IMR-90 (cell line): ENCODE data around the gene TTC39B. TPM values are rescaled to one million over a fixed set of nuclear protein-coding genes. Genes with fewer than 3 reads are reported as not detected.

ENCODE experiments used
- ATAC-seq: fragments of 200-7000 bp; cut with Tn5 transposase; 2 replicates; pipeline ENCODE4 v1.9.1; 2020; ENCODE audit warnings: low read depth, mild to moderate bottlenecking, moderate library complexity
- BruUV-seq: library from RNA; stranded (reverse); fragments of 400-500 nt; replicated peaks from 2 replicates; lab custom pipeline; 2021; lab: Mats Ljungman, UMichigan
- CTCF ChIA-PET: fragments of 300-600 bp; formaldehyde crosslinking; extraction: SDS; loops from one replicate; lab custom pipeline; 2021; ENCODE audit warnings: antibody characterized with exemption; lab: Yijun Ruan, JAX
- POLR2A ChIA-PET: fragments of 300-600 bp; sonication (Branson Sonifier 250); formaldehyde crosslinking; loops from one replicate; lab custom pipeline; 2022; ENCODE audit warnings: antibody characterized with exemption; ENCODE audit not compliant: unreplicated experiment; lab: Charles Lee
- DNase-seq: peaks from one replicate; pipeline ENCODE4 v3.0.0; 2013
- H2AFZ ChIP-seq: replicated peaks from 2 replicates; pipeline ENCODE3; 2013; ENCODE audit warnings: low read length, mild to moderate bottlenecking; ENCODE audit not compliant: poor library complexity
- H2AK5ac ChIP-seq: 2 replicates; pipeline ENCODE4 v1.6.1; 2013; ENCODE audit warnings: low read depth, low read length, inconsistent platforms
- H2AK9ac ChIP-seq: replicated peaks from 2 replicates; pipeline ENCODE3; 2013; ENCODE audit warnings: mild to moderate bottlenecking, low read depth, low read length, moderate library complexity; ENCODE audit not compliant: poor library complexity
- H2BK120ac ChIP-seq: 2 replicates; pipeline ENCODE4 v1.6.1; 2013; ENCODE audit warnings: low read depth, low read length, inconsistent platforms
- H2BK15ac ChIP-seq: 3 replicates; pipeline ENCODE4 v1.6.1; 2013; ENCODE audit warnings: low read depth, low read length, inconsistent platforms
- H2BK20ac ChIP-seq: 2 replicates; pipeline ENCODE4 v1.6.1; 2013; ENCODE audit warnings: low read depth, mild to moderate bottlenecking, inconsistent platforms, low read length, moderate library complexity
- H2BK5ac ChIP-seq: 2 replicates; pipeline ENCODE4 v1.6.1; 2013; ENCODE audit warnings: mild to moderate bottlenecking, low read depth, low read length, inconsistent platforms; ENCODE audit not compliant: poor library complexity, severe bottlenecking
- H3K14ac ChIP-seq: replicated peaks from 2 replicates; pipeline ENCODE4 v1.6.1; 2013; ENCODE audit warnings: low read depth, low read length, inconsistent platforms
- H3K18ac ChIP-seq: 2 replicates; pipeline ENCODE4 v1.6.1; 2013; ENCODE audit warnings: low read depth, low read length, control low read depth
- H3K23ac ChIP-seq: 2 replicates; pipeline ENCODE4 v1.6.1; 2013; ENCODE audit warnings: low read depth, low read length, inconsistent platforms
- H3K27ac ChIP-seq: 2 replicates; pipeline ENCODE4 v1.5.1; 2013; ENCODE audit warnings: mild to moderate bottlenecking, control low read depth, low read length; ENCODE audit not compliant: insufficient read depth
- H3K27me3 ChIP-seq: 2 replicates; pipeline ENCODE4 v1.6.1; 2013; ENCODE audit warnings: low read length; ENCODE audit not compliant: control insufficient read depth, insufficient read depth
- H3K36me3 ChIP-seq: 2 replicates; pipeline ENCODE4 v1.6.1; 2013; ENCODE audit warnings: low read length, mixed read lengths; ENCODE audit not compliant: control insufficient read depth, insufficient read depth
- H3K4ac ChIP-seq: 2 replicates; pipeline ENCODE4 v1.6.1; 2013; ENCODE audit warnings: low read depth, low read length, inconsistent platforms
- H3K4me1 ChIP-seq: 2 replicates; pipeline ENCODE4 v1.6.1; 2013; ENCODE audit warnings: low read length, mixed read lengths; ENCODE audit not compliant: control insufficient read depth, insufficient read depth
- H3K4me2 ChIP-seq: 2 replicates; pipeline ENCODE4 v1.6.1; 2013; ENCODE audit warnings: low read depth, mild to moderate bottlenecking, control low read depth, low read length, moderate library complexity
- H3K4me3 ChIP-seq: 2 replicates; pipeline ENCODE4 v1.5.1; 2013; ENCODE audit warnings: low read depth, mild to moderate bottlenecking, control low read depth, low read length, moderate library complexity; ENCODE audit not compliant: insufficient read depth
- H3K56ac ChIP-seq: 2 replicates; pipeline ENCODE4 v1.6.1; 2013; ENCODE audit warnings: low read length, inconsistent platforms; ENCODE audit not compliant: insufficient read depth; ENCODE audit errors: extremely low read depth
- H3K79me1 ChIP-seq, 2 experiments: 2 replicates each; pipeline ENCODE4 v1.6.1; 2013; ENCODE audit warnings: low read length in 2 of 2, inconsistent platforms in 1 of 2, low read depth in 1 of 2
- H3K9ac ChIP-seq: 2 replicates; pipeline ENCODE4 v1.6.1; 2013; ENCODE audit warnings: low read depth, low read length, control low read depth
- H3K9me1 ChIP-seq: 2 replicates; pipeline ENCODE4 v1.6.1; 2013; ENCODE audit warnings: low read length, inconsistent platforms; ENCODE audit not compliant: insufficient read depth
- H3K9me3 ChIP-seq: 2 replicates; pipeline ENCODE4 v1.6.1; 2013; ENCODE audit warnings: low read length; ENCODE audit not compliant: control insufficient read depth, insufficient read depth
- H4K20me1 ChIP-seq: 2 replicates; pipeline ENCODE4 v1.6.1; 2013; ENCODE audit warnings: low read length, inconsistent platforms; ENCODE audit not compliant: insufficient read depth
- H4K5ac ChIP-seq: 2 replicates; pipeline ENCODE4 v1.6.1; 2013; ENCODE audit warnings: mild to moderate bottlenecking, low read depth, low read length, control low read depth
- H4K8ac ChIP-seq, 2 experiments: 2 replicates each; pipeline ENCODE4 v1.6.1; 2013; ENCODE audit warnings: low read depth in 2 of 2, low read length in 2 of 2, control low read depth in 1 of 2, inconsistent platforms in 1 of 2
- H4K91ac ChIP-seq: 2 replicates; pipeline ENCODE4 v1.6.1; 2013; ENCODE audit warnings: low read depth, low read length, inconsistent platforms; ENCODE audit not compliant: insufficient read depth
- BHLHE40 ChIP-seq: fragments of 150-350 bp; IDR thresholded peaks from 2 replicates; pipeline ENCODE4 v1.6.1; 2016; ENCODE audit warnings: mild to moderate bottlenecking, low read depth, low read length
- CEBPB ChIP-seq: IDR thresholded peaks from 2 replicates; pipeline ENCODE4 v1.6.1; 2012; ENCODE audit warnings: low read depth, low read length, improper control_type of control experiment
- CHD1 ChIP-seq: IDR thresholded peaks from 2 replicates; pipeline ENCODE4 v1.6.1; 2012; ENCODE audit warnings: low read depth, low read length, improper control_type of control experiment
- FOS ChIP-seq: fragments of 150-350 bp; IDR thresholded peaks from 2 replicates; pipeline ENCODE4 v1.6.1; 2016; ENCODE audit warnings: low read depth, low read length
- MAFK ChIP-seq: IDR thresholded peaks from 2 replicates; pipeline ENCODE4 v1.6.1; 2012; ENCODE audit warnings: low read depth, low read length, improper control_type of control experiment
- MAZ ChIP-seq: IDR thresholded peaks from 2 replicates; pipeline ENCODE4 v1.6.1; 2012; ENCODE audit warnings: low read depth, mild to moderate bottlenecking, low read length, improper control_type of control experiment, moderate library complexity, borderline replicate concordance
- MXI1 ChIP-seq: IDR thresholded peaks from 2 replicates; pipeline ENCODE4 v1.6.1; 2012; ENCODE audit warnings: low read depth, mild to moderate bottlenecking, low read length, moderate library complexity, borderline replicate concordance
- NFE2L2 ChIP-seq: fragments of 150-350 bp; IDR thresholded peaks from 2 replicates; pipeline ENCODE4 v1.6.1; 2016; ENCODE audit warnings: low read depth, mild to moderate bottlenecking, low read length
- POLR2A ChIP-seq: IDR thresholded peaks from 2 replicates; pipeline ENCODE4 v1.6.1; 2012; ENCODE audit warnings: mild to moderate bottlenecking, low read depth, low read length
- RAD21 ChIP-seq: IDR thresholded peaks from 2 replicates; pipeline ENCODE4 v1.6.1; 2012; ENCODE audit warnings: low read length, improper control_type of control experiment
- RCOR1 ChIP-seq: IDR thresholded peaks from 2 replicates; pipeline ENCODE4 v1.6.1; 2012; ENCODE audit warnings: mild to moderate bottlenecking, low read length, improper control_type of control experiment; ENCODE audit not compliant: insufficient replicate concordance
- RFX5 ChIP-seq: IDR thresholded peaks from 2 replicates; pipeline ENCODE4 v1.8.0; 2012; ENCODE audit warnings: low read depth, mild to moderate bottlenecking, low read length, moderate library complexity
- SMC3 ChIP-seq: fragments of 150-350 bp; IDR thresholded peaks from 2 replicates; pipeline ENCODE4 v1.6.1; 2016; ENCODE audit warnings: low read depth, mild to moderate bottlenecking, antibody characterized with exemption, low read length, moderate library complexity
- WGBS, 2 experiments: methylation state at CpG; one replicate each; pipeline versions ENCODE4 v1.1.5 to v1.1.7; 2013; ENCODE audit warnings: missing lambda C conversion rate in 2 of 2; ENCODE audit not compliant: insufficient read length in 1 of 2; ENCODE audit errors: extremely low coverage in 2 of 2; 5-methylcytosine and 5-hydroxymethylcytosine counted together
- dilution Hi-C: fragments of 300-500 bp; cut with HindIII; formaldehyde crosslinking; loops from one replicate; pipeline ENCODE4 v1.14.3; 2018; ENCODE audit warnings: low sequenced_read_pairs; ENCODE audit not compliant: unreplicated experiment
- in situ Hi-C: fragments of 300-500 bp; cut with MboI; formaldehyde crosslinking; loops from 3 replicates; pipeline ENCODE4 v1.14.3; 2019; ENCODE audit warnings: low sequenced_read_pairs, inconsistent platforms, mixed read lengths
- intact Hi-C: fragments of 100-400 bp; cut with micrococcal nuclease; formaldehyde crosslinking; loops from 2 replicates; pipeline ENCODE4 v1.10.0; 2022
- polyA plus RNA-seq, 3 experiments: library from polyadenylated mRNA; depleted of rRNA; stranded (reverse); fragments of >200 nt; gene quantifications; 2 replicates each; pipeline ENCODE4 v1.2.3, GENCODE V29; 2012; ENCODE audit warnings: low replicate concordance in 1 of 3
- total RNA-seq: library from RNA; depleted of rRNA; stranded (reverse); fragments of >200 nt; gene quantifications from 2 replicates; pipeline ENCODE4 v1.2.3, GENCODE V29; 2012
- TF ChIP-seq, protein P1 (sequence below): conservative IDR thresholded peaks from 2 replicates; pipeline ENCODE4 v1.5.1; 2012; ENCODE audit warnings: mild to moderate bottlenecking, low read depth, low read length, improper control_type of control experiment
- TF ChIP-seq, protein P2 (sequence below): fragments of 150-350 bp; IDR thresholded peaks from 2 replicates; pipeline ENCODE4 v1.6.1; 2017; ENCODE audit warnings: mild to moderate bottlenecking, antibody characterized with exemption, low read length, low read depth
- TF ChIP-seq, protein P3 (sequence below): fragments of 150-350 bp; IDR thresholded peaks from 2 replicates; pipeline ENCODE4 v1.6.1; 2016; ENCODE audit warnings: low read depth, mild to moderate bottlenecking, low read length, moderate library complexity, borderline replicate concordance

Gene TTC39B
- total and polyA plus RNA-seq, 2 of the 4 experiments (the other 2 are of a cell fraction), result 2.5 to 12.2 TPM

DNA sequence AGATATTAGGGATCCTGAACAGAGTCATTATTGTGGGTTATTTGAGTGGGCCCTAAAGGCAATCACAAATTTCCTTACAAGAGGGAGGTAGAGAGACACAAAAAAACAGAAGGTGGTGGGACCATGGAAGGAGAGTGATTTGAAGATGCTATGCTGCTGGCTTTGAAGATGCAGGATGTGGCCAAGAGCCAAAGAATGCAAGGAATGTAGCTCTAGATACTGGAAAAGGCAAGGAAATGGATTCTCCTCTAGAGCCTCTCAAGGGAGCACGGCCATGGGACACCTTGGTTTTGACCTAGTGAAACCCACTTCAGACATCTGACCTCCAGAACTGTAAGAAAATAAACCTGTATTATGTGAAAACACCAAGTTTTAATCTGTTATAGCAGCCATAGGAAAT lies 53.8 kb downstream of the TTC39B start:
- WGBS, 2 experiments, result no CpG with 5 or more reads among the region's 1 CpG
- intact Hi-C loops, result no loop called here
- H3K27ac ChIP-seq, result no peak overlapping the region
- no peak overlapping the region for H4K8ac ChIP-seq
- H3K56ac ChIP-seq, result no peak overlapping the region
- no peak overlapping the region for H3K4ac ChIP-seq
- no peak overlapping the region for H2AK9ac ChIP-seq
- peak; percentile 50 for ATAC-seq
- no peaks in the 10 kb centered on the region for H3K27me3 ChIP-seq
- H2AFZ ChIP-seq, result no peak overlapping the region
- peaks cover 14% of the 10 kb centered on the region for H3K4me1 ChIP-seq
- no peak overlapping the region for H3K14ac ChIP-seq
- peaks cover 0 to 24% of the 10 kb centered on the region in 2 experiments; a peak in 3 of 4 replicates for H3K79me1 ChIP-seq
- no peak overlapping the region for H3K9ac ChIP-seq
- H2BK15ac ChIP-seq, result no peak overlapping the region
- no peak overlapping the region for H3K23ac ChIP-seq
- no peak overlapping the region for H2BK20ac ChIP-seq
- H2AK5ac ChIP-seq, result no peak overlapping the region
- TF ChIP-seq RAD21 (no peak), NFE2L2 (no peak), CHD1 (no peak), SMC3 (no peak), RFX5 (no peak), FOS (no peak), BHLHE40 (no peak), MAFK (no peak), RCOR1 (no peak), POLR2A (no peak), MAZ (no peak), MXI1 (no peak), CEBPB (no peak)
- TF ChIP-seq, protein P1, sequence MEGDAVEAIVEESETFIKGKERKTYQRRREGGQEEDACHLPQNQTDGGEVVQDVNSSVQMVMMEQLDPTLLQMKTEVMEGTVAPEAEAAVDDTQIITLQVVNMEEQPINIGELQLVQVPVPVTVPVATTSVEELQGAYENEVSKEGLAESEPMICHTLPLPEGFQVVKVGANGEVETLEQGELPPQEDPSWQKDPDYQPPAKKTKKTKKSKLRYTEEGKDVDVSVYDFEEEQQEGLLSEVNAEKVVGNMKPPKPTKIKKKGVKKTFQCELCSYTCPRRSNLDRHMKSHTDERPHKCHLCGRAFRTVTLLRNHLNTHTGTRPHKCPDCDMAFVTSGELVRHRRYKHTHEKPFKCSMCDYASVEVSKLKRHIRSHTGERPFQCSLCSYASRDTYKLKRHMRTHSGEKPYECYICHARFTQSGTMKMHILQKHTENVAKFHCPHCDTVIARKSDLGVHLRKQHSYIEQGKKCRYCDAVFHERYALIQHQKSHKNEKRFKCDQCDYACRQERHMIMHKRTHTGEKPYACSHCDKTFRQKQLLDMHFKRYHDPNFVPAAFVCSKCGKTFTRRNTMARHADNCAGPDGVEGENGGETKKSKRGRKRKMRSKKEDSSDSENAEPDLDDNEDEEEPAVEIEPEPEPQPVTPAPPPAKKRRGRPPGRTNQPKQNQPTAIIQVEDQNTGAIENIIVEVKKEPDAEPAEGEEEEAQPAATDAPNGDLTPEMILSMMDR, result no peak
- TF ChIP-seq, protein P2, sequence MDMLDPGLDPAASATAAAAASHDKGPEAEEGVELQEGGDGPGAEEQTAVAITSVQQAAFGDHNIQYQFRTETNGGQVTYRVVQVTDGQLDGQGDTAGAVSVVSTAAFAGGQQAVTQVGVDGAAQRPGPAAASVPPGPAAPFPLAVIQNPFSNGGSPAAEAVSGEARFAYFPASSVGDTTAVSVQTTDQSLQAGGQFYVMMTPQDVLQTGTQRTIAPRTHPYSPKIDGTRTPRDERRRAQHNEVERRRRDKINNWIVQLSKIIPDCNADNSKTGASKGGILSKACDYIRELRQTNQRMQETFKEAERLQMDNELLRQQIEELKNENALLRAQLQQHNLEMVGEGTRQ, result no peak
- TF ChIP-seq, protein P3, sequence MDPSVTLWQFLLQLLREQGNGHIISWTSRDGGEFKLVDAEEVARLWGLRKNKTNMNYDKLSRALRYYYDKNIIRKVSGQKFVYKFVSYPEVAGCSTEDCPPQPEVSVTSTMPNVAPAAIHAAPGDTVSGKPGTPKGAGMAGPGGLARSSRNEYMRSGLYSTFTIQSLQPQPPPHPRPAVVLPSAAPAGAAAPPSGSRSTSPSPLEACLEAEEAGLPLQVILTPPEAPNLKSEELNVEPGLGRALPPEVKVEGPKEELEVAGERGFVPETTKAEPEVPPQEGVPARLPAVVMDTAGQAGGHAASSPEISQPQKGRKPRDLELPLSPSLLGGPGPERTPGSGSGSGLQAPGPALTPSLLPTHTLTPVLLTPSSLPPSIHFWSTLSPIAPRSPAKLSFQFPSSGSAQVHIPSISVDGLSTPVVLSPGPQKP, result no peak
- H2BK5ac ChIP-seq, result no peak overlapping the region
- ChIA-PET POLR2A (no interaction called here), CTCF (no interaction called here)
- no peak overlapping the region for H4K91ac ChIP-seq
- no peak overlapping the region for H3K4me2 ChIP-seq
- dilution Hi-C loops, result no loop called here
- peaks cover 2% of the 10 kb centered on the region; the same call in 1 of the 2 replicates for H3K9me1 ChIP-seq
- no peak overlapping the region for H2BK120ac ChIP-seq
- BruUV-seq, result no TSS peak
- no peak overlapping the region for H3K18ac ChIP-seq
- no peak overlapping the region for H3K4me3 ChIP-seq
- H4K5ac ChIP-seq, result no peak overlapping the region
- H4K20me1 ChIP-seq, result no peaks in the 10 kb centered on the region
- H3K36me3 ChIP-seq, result no peaks in the 10 kb centered on the region
- peak; percentile 46 for DNase-seq
- in situ Hi-C loops, result no loop called here
- no peaks in the 10 kb centered on the region for H3K9me3 ChIP-seq
